SK-N-SH treated with all-trans-retinoic acid at 6 μM for 48 hours (cell line): ENCODE results near the gene RBM44.
"Not testable (repeated sequence)": the region's sequence is repeated elsewhere in the genome, so short reads cannot be mapped to it uniquely, and the experiment has no call there.

Source experiments
- ARNTL ChIP-seq: fragments of 450-650 bp; formaldehyde crosslinking; IDR thresholded peaks from 2 replicates; pipeline ENCODE4 v1.5.0; 2020; ENCODE audit warnings: low read depth, mild to moderate bottlenecking, moderate library complexity, borderline replicate concordance
- CREB5 ChIP-seq: fragments of 250-450 bp; sonication (Bioruptor Pico); IDR thresholded peaks from 2 replicates; pipeline ENCODE4 v1.5.1; 2020; ENCODE audit warnings: low read depth, mild to moderate bottlenecking, moderate library complexity
- CSRNP3 ChIP-seq: fragments of 250-450 bp; sonication (Bioruptor Pico); IDR thresholded peaks from 2 replicates; pipeline ENCODE4 v1.5.1; 2021; ENCODE audit warnings: mild to moderate bottlenecking, moderate library complexity
- PATZ1 ChIP-seq: fragments of 250-450 bp; sonication (Bioruptor Pico); IDR thresholded peaks from 2 replicates; pipeline ENCODE4 v1.8.0; 2020; ENCODE audit warnings: mild to moderate bottlenecking, moderate library complexity, borderline replicate concordance
- PPARA ChIP-seq: fragments of 250-450 bp; sonication (Bioruptor Pico); IDR thresholded peaks from 2 replicates; pipeline ENCODE4 v1.5.0; 2020; ENCODE audit warnings: mild to moderate bottlenecking, borderline replicate concordance
- RARB ChIP-seq: fragments of 250-450 bp; sonication (Bioruptor Pico); IDR thresholded peaks from 2 replicates; pipeline ENCODE4 v1.8.0; 2021; ENCODE audit warnings: mild to moderate bottlenecking, moderate library complexity
- TOX ChIP-seq: fragments of 250-450 bp; sonication (Bioruptor Pico); IDR thresholded peaks from 2 replicates; pipeline ENCODE4 v1.8.0; 2021; ENCODE audit warnings: mild to moderate bottlenecking, moderate library complexity, borderline replicate concordance
- ZFP3 ChIP-seq: fragments of 250-450 bp; sonication (Bioruptor Pico); IDR thresholded peaks from 2 replicates; pipeline ENCODE4 v1.5.0; 2020; ENCODE audit warnings: mild to moderate bottlenecking, moderate library complexity
- ZFP30 ChIP-seq: fragments of 450-650 bp; formaldehyde crosslinking; IDR thresholded peaks from 2 replicates; pipeline ENCODE4 v1.5.0; 2022; ENCODE audit warnings: mild to moderate bottlenecking, moderate library complexity

GRCh38 chr2:237868074-237868473, 69.5 kb downstream of the RBM44 start:
- TF ChIP-seq CREB5 (CRISPR knock-in tag); ZFP3; ARNTL (CRISPR knock-in tag); PATZ1 (CRISPR knock-in tag); TOX; ZFP30; RARB (CRISPR knock-in tag); CSRNP3 (CRISPR knock-in tag); PPARA: not testable (repeated sequence)
